OCI-LY7 (cell line): ENCODE results near the gene PIBF1.

Source experiments
- EZH2phosphoT487 ChIP-seq: fragments of 200-600 bp; sonication (generic); IDR thresholded peaks from 2 replicates; pipeline ENCODE4 v1.6.1; 2018; ENCODE audit warnings: low read depth, borderline replicate concordance, mild to moderate bottlenecking, mixed run types, antibody characterized with exemption, low read length, moderate library complexity, mixed read lengths
- TF ChIP-seq, protein P1 (sequence below): fragments of 200-600 bp; sonication (generic); conservative IDR thresholded peaks from 2 replicates; pipeline ENCODE4 v1.5.1; 2014; ENCODE audit warnings: mild to moderate bottlenecking, antibody characterized with exemption, low read length, moderate library complexity, mixed read lengths

DNA sequence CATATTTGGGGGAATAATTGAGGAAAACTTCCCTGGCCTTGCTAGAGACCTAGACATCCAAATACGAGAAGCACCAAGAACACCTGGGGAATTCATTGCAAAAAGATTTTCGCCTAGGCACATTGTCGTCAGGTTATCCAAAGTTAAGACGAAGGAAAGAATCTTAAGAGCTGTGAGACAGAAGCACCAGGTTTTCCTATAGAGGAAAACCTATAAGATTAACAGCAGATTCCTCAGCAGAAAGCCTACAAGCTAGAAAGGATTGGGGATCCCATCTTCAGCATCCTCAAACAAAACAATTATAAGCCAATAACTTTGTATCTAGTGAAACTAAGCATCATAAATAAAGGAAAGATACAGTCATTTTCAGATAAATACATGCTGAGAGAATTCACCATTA lies 114.9 kb downstream of the PIBF1 start:
- TF ChIP-seq, protein P1, sequence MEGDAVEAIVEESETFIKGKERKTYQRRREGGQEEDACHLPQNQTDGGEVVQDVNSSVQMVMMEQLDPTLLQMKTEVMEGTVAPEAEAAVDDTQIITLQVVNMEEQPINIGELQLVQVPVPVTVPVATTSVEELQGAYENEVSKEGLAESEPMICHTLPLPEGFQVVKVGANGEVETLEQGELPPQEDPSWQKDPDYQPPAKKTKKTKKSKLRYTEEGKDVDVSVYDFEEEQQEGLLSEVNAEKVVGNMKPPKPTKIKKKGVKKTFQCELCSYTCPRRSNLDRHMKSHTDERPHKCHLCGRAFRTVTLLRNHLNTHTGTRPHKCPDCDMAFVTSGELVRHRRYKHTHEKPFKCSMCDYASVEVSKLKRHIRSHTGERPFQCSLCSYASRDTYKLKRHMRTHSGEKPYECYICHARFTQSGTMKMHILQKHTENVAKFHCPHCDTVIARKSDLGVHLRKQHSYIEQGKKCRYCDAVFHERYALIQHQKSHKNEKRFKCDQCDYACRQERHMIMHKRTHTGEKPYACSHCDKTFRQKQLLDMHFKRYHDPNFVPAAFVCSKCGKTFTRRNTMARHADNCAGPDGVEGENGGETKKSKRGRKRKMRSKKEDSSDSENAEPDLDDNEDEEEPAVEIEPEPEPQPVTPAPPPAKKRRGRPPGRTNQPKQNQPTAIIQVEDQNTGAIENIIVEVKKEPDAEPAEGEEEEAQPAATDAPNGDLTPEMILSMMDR, result no peak
- no peak for TF ChIP-seq EZH2phosphoT487
